CD4-positive, alpha-beta T cell (primary cell): ENCODE measurements around the gene MS4A1. TPM values are rescaled to one million over a fixed set of nuclear protein-coding genes. Genes with fewer than 3 reads are reported as not detected.

ENCODE experiments used
- ATAC-seq: fragments of 200-7000 bp; cut with Tn5 transposase; one replicate; pipeline ENCODE4 v1.10.0; 2022; ENCODE audit warnings: mild to moderate bottlenecking; ENCODE audit not compliant: poor library complexity
- CTCF ChIA-PET: fragments of 350-600 bp; sonication (Branson Sonifier 250); formaldehyde crosslinking; loops from one replicate; lab custom pipeline; 2021; ENCODE audit warnings: antibody characterized with exemption, inconsistent platforms; lab: Charles Lee
- POLR2A ChIA-PET: fragments of 350-600 bp; sonication (Branson Sonifier 250); formaldehyde crosslinking; loops from one replicate; lab custom pipeline; 2021; ENCODE audit warnings: antibody characterized with exemption, inconsistent platforms; lab: Charles Lee
- DNase-seq, 14 experiments: peaks; one replicate each; pipeline ENCODE4 v3.0.0-alpha.2; 2013 to 2020; ENCODE audit warnings: mixed read lengths in 2 of 14
- H3K27ac ChIP-seq, 2 donors: one replicate each; pipeline versions ENCODE4 v1.5.1 to v1.7.0; 2013; ENCODE audit warnings: low read length in 2 of 2, low read depth in 1 of 2, mild to moderate bottlenecking in 1 of 2
- H3K27me3 ChIP-seq, 2 experiments: 1 replicate in 1 of 2; 2 replicates in 1 of 2; pipeline versions ENCODE4 v1.6.1 to v1.7.0; 2013; ENCODE audit warnings: low read length in 2 of 2, control low read depth in 1 of 2, mild to moderate bottlenecking in 1 of 2, moderate library complexity in 1 of 2; ENCODE audit not compliant: insufficient read depth in 2 of 2, control insufficient read depth in 1 of 2
- H3K36me3 ChIP-seq: one replicate; pipeline ENCODE4 v1.6.1; 2013; ENCODE audit warnings: low read length, control low read depth; ENCODE audit not compliant: insufficient read depth
- H3K4me1 ChIP-seq: one replicate; pipeline ENCODE4 v1.6.1; 2013; ENCODE audit warnings: low read length, control low read depth; ENCODE audit not compliant: insufficient read depth
- H3K4me3 ChIP-seq: one replicate; pipeline ENCODE4 v1.5.1; 2013; ENCODE audit warnings: mild to moderate bottlenecking, low read length, moderate library complexity
- H3K9me3 ChIP-seq, 2 experiments: 1 replicate in 1 of 2; 2 replicates in 1 of 2; pipeline versions ENCODE4 v1.6.1 to v1.7.0; 2013; ENCODE audit warnings: low read length in 2 of 2, mild to moderate bottlenecking in 2 of 2, control low read depth in 1 of 2, moderate library complexity in 1 of 2; ENCODE audit not compliant: control insufficient read depth in 1 of 2, insufficient read depth in 1 of 2
- H3K27ac Mint-ChIP-seq: one replicate; pipeline ENCODE4 v1.8.0; 2020; ENCODE audit warnings: mixed read lengths
- H3K27me3 Mint-ChIP-seq: one replicate; pipeline ENCODE4 v1.8.0; 2021; ENCODE audit warnings: mixed read lengths
- H3K36me3 Mint-ChIP-seq: one replicate; pipeline ENCODE4 v1.8.0; 2021; ENCODE audit warnings: low read depth, mixed read lengths
- H3K4me1 Mint-ChIP-seq: one replicate; pipeline ENCODE4 v1.8.0; 2021; ENCODE audit warnings: low read depth, mixed read lengths
- H3K4me3 Mint-ChIP-seq: one replicate; pipeline ENCODE4 v1.8.0; 2020; ENCODE audit warnings: mild to moderate bottlenecking, mixed read lengths
- H3K9me3 Mint-ChIP-seq: one replicate; pipeline ENCODE4 v1.8.0; 2020; ENCODE audit warnings: mixed read lengths
- intact Hi-C, 2 experiments: fragments of 100-400 bp; cut with DNase I in 1 of 2; cut with micrococcal nuclease in 1 of 2; formaldehyde crosslinking; loops; one replicate each; pipeline versions ENCODE4 v1.15.1 to v1.9.0; 2023 to 2025; cut with DNase I, micrococcal nuclease
- polyA plus RNA-seq, 2 donors: library from polyadenylated mRNA; unstranded; fragments of 120-200 nt; gene quantifications; one replicate each; pipeline ENCODE4 v1.2.1, GENCODE V29; 2013
- total RNA-seq, 174 experiments: library from RNA in 2 of 174; stranded (reverse) in 2 of 174; gene quantifications; one replicate each; pipeline ENCODE4 v1.2.3 and lab custom pipeline; 2021 to 2026
- TF ChIP-seq, protein P1 (sequence below): fragments of 200-600 bp; IDR thresholded peaks from one replicate; pipeline ENCODE4 v1.8.0; 2022; ENCODE audit warnings: antibody characterized with exemption, mild to moderate bottlenecking

MS4A1 gene
- under 1 TPM; 0.75 to 0.82 TPM for total RNA-seq
- polyA plus RNA-seq (2013, experiment 1 of 2), result 12.7 TPM
- polyA plus RNA-seq (2013, experiment 2 of 2), result 10.9 TPM
- 0 to 19.8 (median 1.9) reads per million in 172 experiments for total RNA-seq (lab: John Stamatoyannopoulos, UW)

DNA sequence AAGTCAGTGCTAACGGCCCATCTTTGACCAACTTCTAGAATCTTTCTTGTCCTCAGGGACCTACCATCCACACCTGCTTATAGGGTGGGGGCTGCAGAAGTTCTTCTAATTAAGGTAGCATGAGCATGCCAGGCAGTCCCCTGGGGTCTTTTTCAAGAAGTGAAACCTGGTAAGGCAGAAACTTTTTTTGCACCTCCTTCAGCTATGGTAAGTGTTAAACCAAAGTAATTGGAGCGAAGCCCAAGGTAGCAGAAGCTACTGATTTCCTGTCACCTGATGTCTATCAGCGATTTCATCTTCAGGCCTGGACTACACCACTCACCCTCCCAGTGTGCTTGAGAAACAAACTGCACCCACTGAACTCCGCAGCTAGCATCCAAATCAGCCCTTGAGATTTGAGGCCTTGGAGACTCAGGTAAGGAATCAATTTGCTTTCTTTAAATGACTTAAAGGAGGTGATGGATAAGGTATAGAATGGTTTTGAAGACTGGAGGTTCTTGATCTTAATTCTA, at the start of gene MS4A1:
Gene MS4A1 (plus strand): TSS at position 317 of the 512 bp plus-strand sequence. CDS start 6,528 bp downstream, outside the sequence.
- Mint-ChIP-seq H3K4me1 (no peaks in the 10 kb centered on the region), H3K9me3 (no peaks in the 10 kb centered on the region), H3K27ac (no peak within 1 kb of the TSS), H3K36me3 (no peaks in the 10 kb centered on the region), H3K4me3 (no peak within 1 kb of the TSS), H3K27me3 (no peaks in the 10 kb centered on the region)
- Histone ChIP-seq H3K36me3 (no peaks in the 10 kb centered on the region), H3K27ac (no peak within 1 kb of the TSS), H3K27me3 (no peaks in the 10 kb centered on the region), H3K4me1 (no peaks in the 10 kb centered on the region), H3K4me3 (peak within 1 kb of the TSS; percentile 10), H3K9me3 (peaks cover 0 to 7% of the 10 kb centered on the region in 2 experiments)
- POLR2A ChIA-PET, result no interaction called here
- CTCF ChIA-PET, result no interaction called here
- TF ChIP-seq, protein P1, sequence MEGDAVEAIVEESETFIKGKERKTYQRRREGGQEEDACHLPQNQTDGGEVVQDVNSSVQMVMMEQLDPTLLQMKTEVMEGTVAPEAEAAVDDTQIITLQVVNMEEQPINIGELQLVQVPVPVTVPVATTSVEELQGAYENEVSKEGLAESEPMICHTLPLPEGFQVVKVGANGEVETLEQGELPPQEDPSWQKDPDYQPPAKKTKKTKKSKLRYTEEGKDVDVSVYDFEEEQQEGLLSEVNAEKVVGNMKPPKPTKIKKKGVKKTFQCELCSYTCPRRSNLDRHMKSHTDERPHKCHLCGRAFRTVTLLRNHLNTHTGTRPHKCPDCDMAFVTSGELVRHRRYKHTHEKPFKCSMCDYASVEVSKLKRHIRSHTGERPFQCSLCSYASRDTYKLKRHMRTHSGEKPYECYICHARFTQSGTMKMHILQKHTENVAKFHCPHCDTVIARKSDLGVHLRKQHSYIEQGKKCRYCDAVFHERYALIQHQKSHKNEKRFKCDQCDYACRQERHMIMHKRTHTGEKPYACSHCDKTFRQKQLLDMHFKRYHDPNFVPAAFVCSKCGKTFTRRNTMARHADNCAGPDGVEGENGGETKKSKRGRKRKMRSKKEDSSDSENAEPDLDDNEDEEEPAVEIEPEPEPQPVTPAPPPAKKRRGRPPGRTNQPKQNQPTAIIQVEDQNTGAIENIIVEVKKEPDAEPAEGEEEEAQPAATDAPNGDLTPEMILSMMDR, result no peak
- no peak for ATAC-seq
- intact Hi-C loops, result no loop called here
- DNase-seq, result peak in 3 of 14 experiments; percentile 15 to 58 (median 20)

DNA sequence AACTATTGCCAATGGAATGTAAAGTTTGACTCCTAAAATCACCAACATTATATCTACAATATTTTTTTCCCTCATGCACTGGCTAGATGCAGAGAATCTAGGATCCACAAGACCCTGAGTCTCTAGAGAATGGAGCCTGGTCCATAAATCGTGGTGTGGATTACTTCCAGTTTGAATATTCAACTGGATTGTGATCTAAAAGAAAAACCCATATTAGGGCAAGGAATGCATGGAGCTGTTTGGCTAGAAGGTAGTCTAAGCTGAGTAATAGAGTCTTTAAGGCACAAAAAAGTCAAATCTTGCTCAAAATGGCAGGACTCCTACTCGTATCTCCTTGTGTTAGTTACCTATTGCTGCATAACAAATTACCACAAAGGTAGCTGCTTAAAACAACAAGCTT, 35.6 kb upstream of the MS4A1 start:
- Mint-ChIP-seq H3K9me3 (no peaks in the 10 kb centered on the region), H3K36me3 (no peaks in the 10 kb centered on the region), H3K27me3 (peaks cover 22% of the 10 kb centered on the region), H3K4me1 (no peaks in the 10 kb centered on the region), H3K4me3 (no peak overlapping the region), H3K27ac (no peak overlapping the region)
- H3K4me3 ChIP-seq, result no peak overlapping the region
- H3K36me3 ChIP-seq, result no peaks in the 10 kb centered on the region
- peaks cover 0 to 12% of the 10 kb centered on the region in 2 experiments for H3K27me3 ChIP-seq
- H3K9me3 ChIP-seq, result no peaks in the 10 kb centered on the region
- no peak overlapping the region for H3K27ac ChIP-seq
- DNase-seq (no peak), ATAC-seq (no peak)
- POLR2A ChIA-PET, result no interaction called here
- H3K4me1 ChIP-seq, result no peaks in the 10 kb centered on the region
- TF ChIP-seq, protein P1, result no peak
- intact Hi-C loops, result no loop called here
- CTCF ChIA-PET, result no interaction called here

DNA sequence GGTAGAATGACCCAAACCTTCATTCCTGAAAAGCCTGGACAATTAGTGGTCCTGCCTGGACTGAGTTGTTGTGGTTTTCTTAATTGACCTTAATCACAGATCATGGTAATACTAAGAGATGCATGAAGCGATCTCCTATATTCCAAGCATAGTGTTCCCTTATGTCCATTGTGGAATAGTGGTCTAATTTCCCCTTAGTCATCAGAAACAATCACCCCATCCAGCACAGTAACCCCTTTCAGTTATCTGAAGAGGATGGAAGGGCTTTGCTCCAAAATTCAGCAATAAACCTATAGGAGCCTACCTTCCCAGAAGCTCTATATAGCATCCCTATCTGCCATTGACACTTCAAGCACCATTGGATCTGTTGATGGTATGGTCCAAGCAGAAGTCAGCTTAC, 33.0 kb upstream of the MS4A1 start:
- Histone ChIP-seq H3K27ac (no peak overlapping the region), H3K9me3 (no peaks in the 10 kb centered on the region), H3K36me3 (no peaks in the 10 kb centered on the region), H3K27me3 (no peaks in the 10 kb centered on the region), H3K4me3 (no peak overlapping the region), H3K4me1 (no peaks in the 10 kb centered on the region)
- H3K4me1 Mint-ChIP-seq, result no peaks in the 10 kb centered on the region
- H3K27me3 Mint-ChIP-seq, result peaks cover 6% of the 10 kb centered on the region
- DNase-seq, result no peak
- intact Hi-C loops, result no loop called here
- POLR2A ChIA-PET, result no interaction called here
- no peak overlapping the region for H3K27ac Mint-ChIP-seq
- CTCF ChIA-PET, result no interaction called here
- no peaks in the 10 kb centered on the region for H3K36me3 Mint-ChIP-seq
- H3K9me3 Mint-ChIP-seq, result no peaks in the 10 kb centered on the region
- TF ChIP-seq, protein P1, result no peak
- H3K4me3 Mint-ChIP-seq, result no peak overlapping the region
- ATAC-seq, result no peak
